Testis (tissue), 3 donors: ENCODE data around the gene VPS54. TPM values are rescaled to one million over a fixed set of nuclear protein-coding genes. Genes with fewer than 3 reads are reported as not detected.

Experiments used
- DNase-seq: peaks from one replicate; pipeline ENCODE4 v3.0.0-alpha.2; 2019
- H3K27ac ChIP-seq, 2 donors: fragments of 200-600 bp; sonication (generic); one replicate each; pipeline ENCODE4 v1.5.1; 2019
- H3K27me3 ChIP-seq: fragments of 200-600 bp; sonication (generic); one replicate; pipeline ENCODE4 v1.5.1; 2019
- H3K36me3 ChIP-seq: fragments of 200-600 bp; sonication (generic); one replicate; pipeline ENCODE4 v1.5.1; 2017; ENCODE audit warnings: low read depth; ENCODE audit errors: missing control alignments
- H3K4me1 ChIP-seq: fragments of 200-600 bp; sonication (generic); one replicate; pipeline ENCODE4 v1.5.1; 2019
- H3K4me3 ChIP-seq, 2 donors: fragments of 200-600 bp; sonication (generic); one replicate each; pipeline ENCODE4 v1.5.1; 2017 to 2019
- H3K9me3 ChIP-seq: fragments of 200-600 bp; sonication (generic); one replicate; pipeline ENCODE4 v1.5.1; 2017
- CTCF ChIP-seq, 3 experiments: fragments of 450-650 bp in 2 of 3; fragments of 200-600 bp in 1 of 3; sonication (generic) in 1 of 3; IDR thresholded peaks; one replicate each; pipeline ENCODE4 v1.5.1; 2016 to 2019; ENCODE audit warnings: antibody characterized with exemption in 3 of 3, mild to moderate bottlenecking in 2 of 3, moderate library complexity in 1 of 3
- POLR2A ChIP-seq: fragments of 450-650 bp; IDR thresholded peaks from one replicate; pipeline ENCODE4 v1.6.1; 2017; ENCODE audit warnings: antibody characterized with exemption, mild to moderate bottlenecking, moderate library complexity
- WGBS, 2 donors: methylation state at CpG; one replicate each; pipeline ENCODE4 v1.1.5; 2018; 5-methylcytosine and 5-hydroxymethylcytosine counted together
- intact Hi-C: fragments of 100-400 bp; cut with DNase I; formaldehyde crosslinking; loops from one replicate; pipeline ENCODE4 v1.15.1; 2023; ENCODE audit warnings: low total_unique reads
- polyA plus RNA-seq: library from polyadenylated mRNA; stranded (reverse); fragments of 350-450 nt; fragmentation: Illumina TruSeq; extraction: RNeasy Lipid Tissue Mini Kit (QIAGEN cat#74804); gene quantifications from one replicate; pipeline ENCODE4 v1.2.3, GENCODE V29; 2014; ENCODE audit warnings: low read depth, low replicate concordance; ENCODE audit not compliant: insufficient read depth
- total RNA-seq, 2 donors: library from RNA; depleted of rRNA; stranded (reverse); fragments of >200 nt; gene quantifications; one replicate each; pipeline ENCODE4 v1.2.3, GENCODE V29; 2016

Gene VPS54
- total and polyA plus RNA-seq, 3 donors from 2014 or later = 26.5 to 28.5 (median 27.4) TPM

GRCh38 chr2:63871864-63872263 is 147.4 kb downstream of the VPS54 start:
- Histone ChIP-seq H3K36me3 (no peaks in the 10 kb centered on the region), H3K27ac (no peak overlapping the region), H3K27me3 (no peaks in the 10 kb centered on the region), H3K9me3 (no peaks in the 10 kb centered on the region), H3K4me1 (peaks cover 11% of the 10 kb centered on the region), H3K4me3 (no peak overlapping the region)
- 83 to 86% methylated on average over 4 of the region's 4 CpGs for WGBS, 2 donors
- intact Hi-C loops = no loop called here
- no peak for TF ChIP-seq CTCF (IDR thresholded peaks at IDR 0.05)
- no peak for TF ChIP-seq POLR2A
- DNase-seq = no peak

- WGBS, 2 donors = 87 to 95% methylated on average over 4 of the region's 4 CpGs
Observed at GRCh38 chr2:63870679-63871078, 148.5 kb downstream of the VPS54 start.

GRCh38 chr2:63866009-63866709 is 153.1 kb downstream of the VPS54 start:
- no peak for DNase-seq
- WGBS, 2 donors = 83 to 86% methylated on average over 2 of the region's 2 CpGs
- TF ChIP-seq POLR2A = no peak
- no peak for TF ChIP-seq CTCF (IDR thresholded peaks at IDR 0.05)
- H3K27ac ChIP-seq = no peak overlapping the region
- no peaks in the 10 kb centered on the region for H3K27me3 ChIP-seq
- H3K4me1 ChIP-seq = no peaks in the 10 kb centered on the region
- no peaks in the 10 kb centered on the region for H3K36me3 ChIP-seq
- H3K4me3 ChIP-seq = no peak overlapping the region
- H3K9me3 ChIP-seq = no peaks in the 10 kb centered on the region
- intact Hi-C loops = no loop called here

More at GRCh38 chr2:63870679-63871078, 148.5 kb downstream of the VPS54 start:
- Histone ChIP-seq H3K4me1 (peaks cover 10% of the 10 kb centered on the region), H3K27ac (no peak overlapping the region), H3K9me3 (no peaks in the 10 kb centered on the region), H3K36me3 (no peaks in the 10 kb centered on the region), H3K4me3 (no peak overlapping the region), H3K27me3 (no peaks in the 10 kb centered on the region)
- DNase-seq = no peak
- TF ChIP-seq POLR2A = no peak
- TF ChIP-seq CTCF (IDR thresholded peaks at IDR 0.05) = no peak
- intact Hi-C loops = no loop called here

- no peak for DNase-seq
- no peaks in the 10 kb centered on the region for H3K36me3 ChIP-seq
- intact Hi-C loops = no loop called here
- H3K27ac ChIP-seq = no peak overlapping the region
- H3K4me1 ChIP-seq = no peaks in the 10 kb centered on the region
- H3K9me3 ChIP-seq = no peaks in the 10 kb centered on the region
- no peaks in the 10 kb centered on the region for H3K27me3 ChIP-seq
- H3K4me3 ChIP-seq = no peak overlapping the region
- TF ChIP-seq CTCF (IDR thresholded peaks at IDR 0.05) = no peak
- TF ChIP-seq POLR2A = no peak
- WGBS, 2 donors = 85 to 96% methylated on average over 6 of the region's 6 CpGs
Observed at GRCh38 chr2:63865159-63865799, 153.9 kb downstream of the VPS54 start.
